ENCODE measurements around the gene RSPRY1.

DNA sequence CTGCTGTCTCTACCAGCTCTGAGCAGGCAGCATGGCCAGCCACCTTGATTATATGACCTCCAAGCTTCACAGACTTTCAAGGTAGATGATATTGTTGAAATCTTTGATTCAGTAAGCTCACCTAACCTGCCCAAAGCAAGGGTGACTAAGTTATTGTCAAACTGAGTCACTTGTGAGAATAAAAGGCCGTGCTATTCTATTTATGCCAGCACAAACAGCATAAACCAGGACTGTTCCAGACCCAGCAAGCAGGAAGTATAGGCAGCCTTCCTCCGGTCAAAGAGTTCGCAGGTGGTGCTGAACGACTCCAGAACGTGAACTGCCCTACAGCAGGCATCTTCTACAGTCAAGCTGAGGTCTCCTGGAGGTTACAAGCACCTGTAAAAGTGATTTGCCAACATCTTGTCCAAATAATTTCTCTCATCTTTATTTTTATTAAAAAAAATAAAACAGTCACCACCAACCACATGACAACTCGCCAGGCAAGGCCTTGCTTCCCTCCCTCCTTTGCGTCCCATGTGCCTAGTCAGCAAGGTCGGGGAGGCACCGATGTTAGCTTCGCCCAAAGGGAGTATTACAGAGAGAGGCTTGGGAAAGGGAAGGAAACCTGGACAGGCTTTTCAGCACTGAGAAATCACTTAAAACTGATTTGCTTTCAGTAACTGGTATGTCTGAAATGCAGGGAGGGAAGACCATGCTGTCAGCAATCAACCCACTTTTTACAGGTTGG is 69.7 kb downstream of the RSPRY1 start:
- TF ChIP-seq, protein P1, sequence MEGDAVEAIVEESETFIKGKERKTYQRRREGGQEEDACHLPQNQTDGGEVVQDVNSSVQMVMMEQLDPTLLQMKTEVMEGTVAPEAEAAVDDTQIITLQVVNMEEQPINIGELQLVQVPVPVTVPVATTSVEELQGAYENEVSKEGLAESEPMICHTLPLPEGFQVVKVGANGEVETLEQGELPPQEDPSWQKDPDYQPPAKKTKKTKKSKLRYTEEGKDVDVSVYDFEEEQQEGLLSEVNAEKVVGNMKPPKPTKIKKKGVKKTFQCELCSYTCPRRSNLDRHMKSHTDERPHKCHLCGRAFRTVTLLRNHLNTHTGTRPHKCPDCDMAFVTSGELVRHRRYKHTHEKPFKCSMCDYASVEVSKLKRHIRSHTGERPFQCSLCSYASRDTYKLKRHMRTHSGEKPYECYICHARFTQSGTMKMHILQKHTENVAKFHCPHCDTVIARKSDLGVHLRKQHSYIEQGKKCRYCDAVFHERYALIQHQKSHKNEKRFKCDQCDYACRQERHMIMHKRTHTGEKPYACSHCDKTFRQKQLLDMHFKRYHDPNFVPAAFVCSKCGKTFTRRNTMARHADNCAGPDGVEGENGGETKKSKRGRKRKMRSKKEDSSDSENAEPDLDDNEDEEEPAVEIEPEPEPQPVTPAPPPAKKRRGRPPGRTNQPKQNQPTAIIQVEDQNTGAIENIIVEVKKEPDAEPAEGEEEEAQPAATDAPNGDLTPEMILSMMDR (IDR thresholded peaks at IDR 0.05) = no peak
- no peak for TF ChIP-seq POLR2A (IDR thresholded peaks at IDR 0.05)

Data from tibial nerve (tissue), 3 donors.